ENCODE data around the gene UNC13D. TPM values are rescaled to one million over a fixed set of nuclear protein-coding genes. Genes with fewer than 3 reads are reported as not detected.

The UNC13D gene
- total and polyA plus RNA-seq, 8 donors: 6.4 to 45.5 (median 18.2) TPM

DNA sequence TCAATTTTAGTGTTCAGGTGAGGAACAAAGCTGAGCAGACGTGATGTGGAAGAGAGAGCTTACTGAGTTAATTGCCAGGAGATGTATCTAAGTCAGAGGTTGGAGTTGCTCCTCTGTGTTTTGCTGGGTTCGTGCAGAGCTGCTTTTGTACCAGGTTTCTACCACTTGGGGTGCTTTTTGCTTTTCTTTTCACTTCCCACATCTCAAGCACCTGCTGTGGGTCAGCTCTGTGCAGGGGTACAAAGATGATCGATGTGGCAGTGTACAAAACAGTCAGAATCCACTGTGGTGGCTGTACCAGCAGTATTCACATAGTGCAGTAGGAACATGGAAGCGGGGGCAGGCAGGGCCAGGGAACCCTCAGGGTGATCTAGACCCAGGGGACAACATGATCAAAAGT, 44.8 kb downstream of the UNC13D start:
- H3K9me3 ChIP-seq: no peaks in the 10 kb centered on the region
- H3K27ac ChIP-seq: no peak overlapping the region
- WGBS, 5 donors: 82 to 90% (median 87%) methylated on average over 4 of the region's 4 CpGs
- TF ChIP-seq POLR2A (IDR thresholded peaks at IDR 0.05) (no peak), EP300 (IDR thresholded peaks at IDR 0.05) (no peak), POLR2AphosphoS5 (IDR thresholded peaks at IDR 0.05) (no peak)
- TF ChIP-seq, protein P1, sequence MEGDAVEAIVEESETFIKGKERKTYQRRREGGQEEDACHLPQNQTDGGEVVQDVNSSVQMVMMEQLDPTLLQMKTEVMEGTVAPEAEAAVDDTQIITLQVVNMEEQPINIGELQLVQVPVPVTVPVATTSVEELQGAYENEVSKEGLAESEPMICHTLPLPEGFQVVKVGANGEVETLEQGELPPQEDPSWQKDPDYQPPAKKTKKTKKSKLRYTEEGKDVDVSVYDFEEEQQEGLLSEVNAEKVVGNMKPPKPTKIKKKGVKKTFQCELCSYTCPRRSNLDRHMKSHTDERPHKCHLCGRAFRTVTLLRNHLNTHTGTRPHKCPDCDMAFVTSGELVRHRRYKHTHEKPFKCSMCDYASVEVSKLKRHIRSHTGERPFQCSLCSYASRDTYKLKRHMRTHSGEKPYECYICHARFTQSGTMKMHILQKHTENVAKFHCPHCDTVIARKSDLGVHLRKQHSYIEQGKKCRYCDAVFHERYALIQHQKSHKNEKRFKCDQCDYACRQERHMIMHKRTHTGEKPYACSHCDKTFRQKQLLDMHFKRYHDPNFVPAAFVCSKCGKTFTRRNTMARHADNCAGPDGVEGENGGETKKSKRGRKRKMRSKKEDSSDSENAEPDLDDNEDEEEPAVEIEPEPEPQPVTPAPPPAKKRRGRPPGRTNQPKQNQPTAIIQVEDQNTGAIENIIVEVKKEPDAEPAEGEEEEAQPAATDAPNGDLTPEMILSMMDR (IDR thresholded peaks at IDR 0.05): no peak
- no peak for DNase-seq
- no peak overlapping the region for H3K4me3 ChIP-seq
- intact Hi-C loops (cut with DNase I; ENCODE audit: low total_unique reads): no loop called here
- H3K27me3 ChIP-seq: no peaks in the 10 kb centered on the region
- no peaks in the 10 kb centered on the region for H3K4me1 ChIP-seq
- H3K36me3 ChIP-seq: peaks cover 28 to 77% (median 57%) of the 10 kb centered on the region in 4 donors

DNA sequence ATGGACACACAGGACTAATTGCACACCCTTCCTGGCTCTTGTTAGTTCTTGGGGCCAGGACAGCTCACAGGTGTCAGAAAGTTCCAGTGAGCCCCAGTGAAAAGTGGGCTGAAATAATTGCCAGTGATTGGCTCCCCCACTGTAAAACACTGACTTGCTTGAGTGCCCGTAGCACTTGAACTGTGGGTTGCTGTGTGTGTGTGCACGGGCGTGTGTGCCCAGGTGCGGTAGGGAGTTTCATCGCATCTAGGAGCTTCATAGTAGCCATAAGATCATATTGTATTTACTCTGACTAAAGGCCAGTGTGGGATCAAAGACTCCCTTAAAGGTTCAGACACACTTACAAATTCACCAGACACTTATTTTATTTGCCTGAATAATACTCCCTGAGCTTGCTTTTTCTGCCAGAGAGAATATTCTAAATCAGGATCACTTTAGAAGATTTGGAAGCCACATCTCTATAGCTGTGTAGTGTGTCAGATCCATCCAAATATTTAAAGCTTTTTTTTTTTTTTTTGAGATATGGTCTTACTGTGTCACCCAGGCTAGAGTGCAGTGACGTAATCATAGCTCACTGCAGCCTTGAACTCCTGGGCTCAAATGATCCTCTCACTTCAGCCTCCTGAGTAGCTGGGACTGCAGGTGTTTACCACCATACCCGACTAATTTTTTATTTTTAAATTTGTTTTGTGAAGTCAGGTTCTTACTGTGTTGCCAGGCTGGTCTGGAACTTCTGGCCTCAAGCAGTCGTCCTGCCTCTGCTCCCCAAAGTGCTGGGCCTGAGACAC, 48.2 kb downstream of the UNC13D start:
- 88 to 92% (median 90%) methylated on average over 7 to 8 of the region's 8 CpGs for WGBS, 5 donors
- TF ChIP-seq POLR2AphosphoS5 (IDR thresholded peaks at IDR 0.05) (no peak), EP300 (IDR thresholded peaks at IDR 0.05) (no peak), POLR2A (IDR thresholded peaks at IDR 0.05) (no peak)
- TF ChIP-seq, protein P1 (IDR thresholded peaks at IDR 0.05): no peak
- Histone ChIP-seq H3K9me3 (no peaks in the 10 kb centered on the region), H3K36me3 (peaks cover 28 to 79% (median 71%) of the 10 kb centered on the region in 4 donors), H3K27me3 (no peaks in the 10 kb centered on the region), H3K27ac (no peak overlapping the region), H3K4me3 (no peak overlapping the region), H3K4me1 (peaks cover 0 to 11% (median 5%) of the 10 kb centered on the region in 4 donors)
- no peak for DNase-seq
- intact Hi-C loops (cut with DNase I; ENCODE audit: low total_unique reads): no loop called here

DNA sequence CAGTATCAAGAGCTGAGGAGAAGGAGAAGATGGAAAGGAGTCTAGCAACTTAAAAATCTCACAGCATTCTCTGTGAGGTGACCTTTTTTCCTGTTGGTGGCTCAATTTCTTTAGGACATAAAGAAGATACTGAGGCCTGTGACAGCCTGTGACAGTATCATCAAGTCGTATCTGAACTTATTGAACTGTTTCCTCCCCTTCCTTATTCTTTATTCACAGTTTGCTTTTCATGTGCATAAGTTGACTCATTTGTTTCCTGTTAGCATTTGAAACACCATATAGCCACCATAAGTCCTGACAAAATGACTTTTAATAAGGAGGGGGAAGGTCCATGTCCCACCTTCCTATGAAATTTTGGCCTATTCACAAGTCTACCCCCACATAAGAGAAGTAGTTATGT, 50.7 kb downstream of the UNC13D start:
- H3K4me1 ChIP-seq: peaks cover 0 to 34% (median 24%) of the 10 kb centered on the region in 4 donors
- no peak for DNase-seq
- intact Hi-C loops (cut with DNase I; ENCODE audit: low total_unique reads): no loop called here
- H3K4me3 ChIP-seq: no peak overlapping the region
- H3K27ac ChIP-seq: no peak overlapping the region
- WGBS, 5 donors: 63 to 76% (median 70%) methylated on average over 1 of the region's 1 CpG
- H3K9me3 ChIP-seq: no peaks in the 10 kb centered on the region
- no peak for TF ChIP-seq EP300 (IDR thresholded peaks at IDR 0.05)
- no peak for TF ChIP-seq POLR2AphosphoS5 (IDR thresholded peaks at IDR 0.05)
- TF ChIP-seq, protein P1 (IDR thresholded peaks at IDR 0.05): no peak
- peaks cover 13 to 60% (median 47%) of the 10 kb centered on the region in 4 donors for H3K36me3 ChIP-seq
- H3K27me3 ChIP-seq: no peaks in the 10 kb centered on the region

DNA sequence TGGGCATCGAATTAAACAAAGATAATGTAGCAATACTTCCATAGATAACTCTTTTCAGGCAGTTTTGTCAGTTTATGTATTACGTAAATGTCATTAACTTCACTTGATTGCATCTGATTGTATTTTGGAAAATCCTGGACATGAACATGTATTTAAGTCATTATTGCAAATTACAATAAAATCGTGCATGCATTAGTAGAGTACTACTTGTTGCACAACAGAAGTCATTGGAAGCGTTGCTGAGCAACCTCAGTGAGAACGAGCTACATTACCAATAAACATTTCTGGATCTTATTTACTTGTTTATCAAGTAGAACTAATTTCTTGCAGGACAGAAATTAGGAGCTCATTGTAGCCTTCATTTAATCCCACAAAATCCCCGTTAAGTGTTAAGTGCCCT, 53.0 kb downstream of the UNC13D start:
- H3K9me3 ChIP-seq: no peaks in the 10 kb centered on the region
- peaks cover 0 to 44% (median 32%) of the 10 kb centered on the region in 4 donors for H3K36me3 ChIP-seq
- 82 to 89% (median 85%) methylated on average over 6 of the region's 6 CpGs for WGBS, 5 donors
- no peaks in the 10 kb centered on the region for H3K27me3 ChIP-seq
- no peak for DNase-seq
- peaks cover 12 to 55% (median 42%) of the 10 kb centered on the region in 4 donors for H3K4me1 ChIP-seq
- TF ChIP-seq EP300 (IDR thresholded peaks at IDR 0.05) (no peak), POLR2AphosphoS5 (IDR thresholded peaks at IDR 0.05) (no peak), POLR2A (IDR thresholded peaks at IDR 0.05) (no peak)
- TF ChIP-seq, protein P1 (IDR thresholded peaks at IDR 0.05): no peak
- no peak overlapping the region for H3K27ac ChIP-seq
- H3K4me3 ChIP-seq: no peak overlapping the region
- intact Hi-C loops (cut with DNase I; ENCODE audit: low total_unique reads): no loop called here
